Measurements from ENCODE around the gene MAPK9.

- TF ChIP-seq CTCF (IDR thresholded peaks at IDR 0.05): no peak
- TF ChIP-seq POLR2A (IDR thresholded peaks at IDR 0.05): no peak
Measured at GRCh38 chr5:180253036-180253824, 38.7 kb downstream of the MAPK9 start.

Measured in thyroid gland (tissue), 4 donors.